Right ventricle myocardium superior (tissue), 1 donor: ENCODE measurements around the gene SUMF1. TPM values are rescaled to one million over a fixed set of nuclear protein-coding genes. Genes with fewer than 3 reads are reported as not detected.

ENCODE experiments used
- ATAC-seq: fragments of 200-7000 bp; cut with Tn5 transposase; one replicate; pipeline ENCODE4 v1.9.1; 2020; ENCODE audit warnings: mild to moderate bottlenecking; ENCODE audit not compliant: poor library complexity
- DNase-seq: peaks from one replicate; pipeline ENCODE4 v3.0.0-alpha.2; 2020
- intact Hi-C: fragments of 100-400 bp; cut with DNase I; formaldehyde crosslinking; loops from one replicate; pipeline ENCODE4 v1.11.2; 2022
- total RNA-seq: library from RNA; stranded (reverse); fragmentation: NEBNext Ultra II Directional; extraction: Animal tissue kit (Norgen Biotek cat#: 25700); gene quantifications from one replicate; pipeline ENCODE4 v1.2.1, GENCODE V29; 2021
- donor health status: DM: no; HTN: yes; CAD: no; lungs with severe emphysema.

Gene SUMF1
- total RNA-seq, 1 donor from 2014 or later: 7.6 TPM

DNA sequence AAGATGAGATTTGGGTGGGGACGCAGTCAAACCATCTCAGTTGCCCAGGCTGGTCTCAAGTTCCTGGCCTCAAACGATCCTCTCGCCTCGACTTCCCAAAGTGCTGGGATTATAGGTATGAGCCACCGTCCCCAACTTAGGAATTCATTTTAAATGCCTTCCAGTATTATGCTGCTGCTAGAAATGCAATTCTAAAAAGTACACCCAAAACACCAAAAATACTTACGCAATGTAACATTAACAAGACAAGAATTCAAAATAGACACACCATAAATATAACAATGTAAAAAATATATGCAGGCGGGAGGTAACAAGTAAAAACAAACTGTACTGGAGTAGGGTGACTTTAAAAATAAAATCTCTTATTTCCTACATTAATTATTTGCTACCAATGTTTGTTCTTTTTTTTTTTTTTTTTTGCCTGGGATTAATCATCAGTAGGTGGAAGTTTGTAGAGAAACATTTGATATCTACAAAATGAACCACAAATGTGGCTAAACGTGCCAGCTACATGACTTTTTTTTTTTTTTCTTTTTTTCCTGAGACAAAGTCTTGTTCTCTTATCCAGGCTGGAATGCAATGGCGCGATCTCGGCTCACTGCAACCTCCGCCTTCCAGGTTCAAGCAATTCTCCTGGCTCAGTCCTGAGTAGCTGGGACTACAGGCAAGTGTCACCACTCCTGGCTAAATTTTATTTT lies 107.1 kb downstream of the SUMF1 start:
- ATAC-seq (no peak), DNase-seq (no peak)
- intact Hi-C loops: no loop called here

DNA sequence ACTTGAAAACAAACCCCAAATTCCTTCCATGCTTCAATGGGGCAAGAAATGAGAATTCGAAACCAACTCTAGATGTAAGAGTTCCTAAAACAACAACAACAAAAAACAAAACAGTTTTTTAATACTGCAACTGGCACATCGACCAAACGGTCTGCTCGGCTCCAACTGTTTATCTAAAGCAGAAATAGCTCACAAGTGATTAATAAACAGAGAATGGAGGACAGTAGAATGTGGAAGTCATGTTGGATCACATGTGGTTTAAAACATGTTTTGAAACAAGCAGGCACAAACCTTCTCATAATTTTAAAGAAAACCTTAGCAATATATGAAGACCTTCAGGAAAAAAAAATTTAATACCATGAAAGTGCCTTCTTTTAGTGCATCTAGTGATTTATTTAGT lies 108.8 kb downstream of the SUMF1 start:
- DNase-seq: no peak
- intact Hi-C loops: no loop called here
- no peak for ATAC-seq

DNA sequence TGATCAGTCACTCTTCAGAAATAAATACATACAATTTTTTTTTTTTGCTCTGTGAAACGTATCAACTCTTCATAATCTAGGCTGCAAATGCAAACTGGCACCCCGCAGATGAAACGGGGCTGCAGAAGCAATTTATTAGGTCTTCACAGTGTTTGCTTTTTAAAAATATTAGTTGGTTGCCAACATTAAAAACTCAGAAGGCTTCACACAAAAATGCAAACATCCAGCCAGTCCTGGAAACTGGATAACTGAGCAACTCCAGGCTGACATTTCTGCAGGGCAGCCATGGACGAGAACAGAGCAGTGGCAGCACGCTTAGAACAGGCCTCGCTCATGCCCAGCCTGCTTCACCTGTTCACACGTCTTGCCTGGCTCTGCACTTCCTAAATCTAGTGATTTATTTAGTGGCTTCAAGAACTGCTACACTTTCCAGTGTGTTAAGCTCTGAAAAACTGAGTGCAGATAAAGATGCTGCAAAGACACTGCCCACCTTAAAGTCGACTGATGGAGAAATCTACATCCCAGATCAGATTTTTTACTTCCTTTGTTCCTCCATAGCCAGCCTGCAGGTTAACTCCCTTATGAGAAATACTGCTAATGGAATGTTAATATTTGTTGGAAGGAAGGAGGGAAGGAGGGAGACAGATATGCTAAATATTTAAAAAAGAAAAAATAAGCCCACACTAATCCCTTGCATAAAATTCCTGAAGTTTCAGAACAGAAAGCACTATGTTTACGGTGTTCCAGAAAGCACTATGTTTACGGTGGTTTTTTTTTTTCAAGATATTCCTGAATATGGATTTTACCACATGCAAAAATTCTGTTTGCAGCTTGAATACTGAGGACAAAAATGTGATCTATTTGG lies 110.3 kb downstream of the SUMF1 start:
- no peak for DNase-seq
- intact Hi-C loops: no loop called here
- no peak for ATAC-seq

- intact Hi-C loops: no loop called here
- DNase-seq (no peak), ATAC-seq (no peak)
These were observed 110.9 kb downstream of the SUMF1 start for GRCh38 chr3:4356220-4356540.

- intact Hi-C loops: no loop called here
- no peak for ATAC-seq
- peak; percentile 64 for DNase-seq
These were observed 111.5 kb downstream of the SUMF1 start for GRCh38 chr3:4355401-4356219.

GRCh38 chr3:4351872-4352271 lies 115.2 kb downstream of the SUMF1 start:
- no peak for DNase-seq
- intact Hi-C loops: loop anchor here (2.0 kb wide), 1 partner anchor 281 kb away; no protein-coding TSS in a partner anchor
- no peak for ATAC-seq

DNA sequence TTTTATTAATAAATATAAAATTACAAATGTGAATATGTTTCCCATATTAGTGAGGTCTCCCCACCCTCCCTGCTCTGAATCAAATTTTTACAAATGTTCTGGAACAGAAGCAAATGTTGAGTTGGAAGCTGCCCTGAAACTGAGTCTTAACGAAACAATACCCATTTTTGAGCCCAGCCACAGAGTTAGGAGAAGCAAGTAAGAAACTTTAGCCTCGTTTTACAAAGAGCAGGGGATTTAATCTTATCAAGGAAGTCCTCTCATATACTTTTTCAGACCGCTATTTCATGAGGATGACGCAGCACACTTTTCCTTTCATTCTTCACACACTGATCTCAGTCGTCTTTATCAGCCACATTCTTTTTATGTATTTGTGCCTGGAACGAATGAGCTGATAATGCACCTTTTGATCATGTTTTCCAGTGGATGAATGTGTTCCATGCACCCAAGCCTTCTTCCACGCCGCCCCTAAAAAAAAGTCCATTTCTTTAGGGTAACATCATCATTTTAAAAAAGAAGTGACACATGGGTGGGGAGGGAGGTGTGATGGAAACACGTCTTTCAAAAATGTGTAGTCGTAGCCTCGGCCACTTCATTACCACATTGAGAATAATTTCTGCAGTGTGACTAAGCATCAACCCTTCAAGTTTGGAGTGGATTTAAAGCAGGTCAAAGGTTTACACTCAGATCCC lies 115.8 kb downstream of the SUMF1 start:
- peak; percentile 57 for ATAC-seq
- no peak for DNase-seq
- intact Hi-C loops: loop anchor here (2.0 kb wide), 1 partner anchor 281 kb away; no protein-coding TSS in a partner anchor

GRCh38 chr3:4350789-4351163 lies 116.3 kb downstream of the SUMF1 start:
- DNase-seq (no peak), ATAC-seq (peak; percentile 94)

DNA sequence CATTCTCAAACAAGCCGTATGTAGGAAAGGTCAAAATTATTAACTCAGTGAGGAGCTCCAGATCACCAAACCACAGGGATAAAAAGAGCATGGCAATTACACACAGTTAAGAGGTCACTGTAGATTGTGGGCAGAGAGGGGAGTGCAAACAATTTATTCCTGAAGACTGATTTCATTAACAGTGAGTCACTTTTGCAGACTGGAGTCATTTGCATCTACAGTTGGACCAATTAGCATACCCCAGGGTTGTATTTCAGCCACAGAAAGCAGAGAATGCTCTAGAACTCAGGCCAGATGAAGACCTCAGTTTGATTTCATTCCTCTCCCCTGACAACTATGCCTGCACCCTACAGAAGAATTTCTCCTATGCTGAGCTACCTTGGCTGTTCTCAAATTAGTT lies 123.8 kb downstream of the SUMF1 start:
- intact Hi-C loops: no loop called here
- ATAC-seq: no peak
- DNase-seq: no peak

More at GRCh38 chr3:4350789-4351163, 116.3 kb downstream of the SUMF1 start:
- intact Hi-C loops: loop anchor here (2.0 kb wide), 1 partner anchor 282 kb away; no protein-coding TSS in a partner anchor

DNA sequence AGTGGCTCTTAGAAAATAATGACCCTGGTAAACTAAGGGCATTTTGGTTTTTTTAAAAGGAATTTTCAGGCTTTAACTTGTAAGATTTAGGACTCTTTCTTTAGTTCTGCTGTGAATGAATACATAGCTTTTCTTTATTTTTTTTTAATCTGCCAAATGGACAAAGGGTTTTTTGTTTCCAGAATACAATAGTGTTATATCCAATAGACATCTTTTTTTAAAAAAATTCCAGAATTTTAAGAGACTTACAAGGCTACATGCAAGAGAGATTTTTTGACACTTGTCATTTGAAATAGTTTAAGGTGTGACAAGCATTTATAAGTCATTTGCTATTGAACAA lies 125.8 kb downstream of the SUMF1 start:
- DNase-seq (no peak), ATAC-seq (no peak)
- intact Hi-C loops: no loop called here

DNA sequence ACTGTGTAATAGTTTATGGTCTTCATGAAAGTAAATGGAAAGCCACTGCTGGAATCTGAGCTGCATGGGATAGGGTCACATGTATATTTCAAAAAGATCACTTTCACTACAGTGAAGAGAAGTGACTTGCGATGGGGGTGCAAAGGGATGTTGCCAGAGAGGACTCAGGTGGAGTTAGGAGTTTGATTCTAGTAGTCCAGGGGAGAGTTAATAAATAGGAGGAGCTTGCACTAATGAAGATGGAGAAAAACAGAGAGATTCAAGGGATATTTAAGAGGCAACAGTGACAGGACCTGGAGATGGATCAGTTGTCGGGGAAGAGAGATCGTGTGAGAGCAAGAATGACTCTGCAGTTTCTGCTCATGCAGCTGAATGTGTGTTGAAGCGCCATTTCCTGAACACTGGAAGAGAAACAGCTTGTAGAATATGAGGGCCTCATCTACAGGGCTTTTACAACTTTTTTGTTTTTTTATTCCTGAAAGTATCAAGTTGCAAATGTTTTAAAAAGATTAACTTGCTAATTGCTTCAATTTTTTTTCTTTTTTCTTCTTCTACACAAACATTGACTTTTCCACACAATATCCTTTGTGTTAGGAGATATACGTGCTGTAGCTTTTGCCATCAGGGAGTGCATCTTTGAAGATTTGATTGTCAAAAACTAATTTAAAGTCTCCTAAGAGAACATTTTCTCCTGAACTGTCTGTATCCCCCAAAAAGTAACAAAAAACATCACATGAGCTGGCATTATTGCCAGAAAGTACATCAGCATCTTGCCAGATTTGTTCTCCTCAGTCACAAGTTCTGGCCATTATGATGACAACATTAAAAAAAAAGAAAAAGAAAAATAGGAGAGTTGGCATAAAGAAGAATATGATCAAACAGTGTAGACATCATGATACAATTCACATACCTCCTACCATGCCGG lies 126.4 kb downstream of the SUMF1 start:
- peak; percentile 69 for ATAC-seq
- no peak for DNase-seq
- intact Hi-C loops: no loop called here

- intact Hi-C loops: no loop called here
- no peak for DNase-seq
- no peak for ATAC-seq
These were observed 127.0 kb downstream of the SUMF1 start for GRCh38 chr3:4340077-4340410.

DNA sequence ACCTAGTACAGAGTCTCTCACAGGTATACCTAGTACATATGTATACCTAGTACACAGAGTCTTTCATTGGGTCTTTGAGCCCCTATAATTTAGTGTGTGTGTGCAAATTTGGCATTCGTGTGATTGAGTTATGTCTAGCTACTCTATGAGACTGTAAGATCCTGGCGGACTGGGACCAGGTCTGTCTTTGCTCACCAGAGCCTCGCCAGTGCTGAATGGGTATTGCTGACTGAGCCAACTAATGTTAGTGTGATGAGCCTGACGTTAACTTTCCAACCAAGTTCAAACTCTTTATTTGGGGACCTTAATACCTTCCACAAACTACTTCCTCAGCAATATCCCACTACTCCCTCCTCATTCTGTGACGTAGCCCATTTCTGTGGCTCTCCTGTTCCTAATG lies 128.3 kb downstream of the SUMF1 start:
- DNase-seq (no peak), ATAC-seq (no peak)
- intact Hi-C loops: no loop called here

DNA sequence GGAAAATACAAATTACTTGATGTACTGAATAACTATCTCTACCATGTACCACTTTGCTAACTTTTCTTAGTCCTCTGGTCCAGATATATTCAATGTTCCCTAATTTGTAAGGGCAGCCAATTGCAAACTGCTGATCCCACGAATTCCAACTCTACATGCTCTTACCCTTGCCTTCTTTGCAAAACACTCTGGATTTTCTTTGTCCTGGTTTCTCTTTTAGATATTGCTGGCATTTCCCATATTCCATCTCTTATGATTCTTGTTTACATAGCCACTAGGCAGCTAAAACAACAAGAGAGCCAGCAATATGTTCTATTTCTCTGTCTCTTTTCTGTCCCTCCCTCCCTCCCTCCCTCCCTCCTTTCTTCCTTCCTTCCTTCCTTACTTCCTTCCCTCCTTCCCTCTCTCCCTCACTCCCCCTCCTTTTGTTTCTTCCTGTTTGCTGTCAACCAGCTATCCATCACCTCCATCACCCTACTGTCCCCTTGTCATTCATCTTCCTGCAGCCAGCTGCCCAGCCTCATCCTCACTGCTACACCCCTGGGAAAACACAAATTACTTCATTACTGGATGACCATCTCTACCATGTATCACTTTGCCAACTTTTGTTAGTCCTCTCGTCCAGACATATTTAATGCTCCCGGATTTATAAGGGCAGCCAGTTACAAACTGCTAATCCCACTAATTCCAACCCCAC lies 130.1 kb downstream of the SUMF1 start:
- intact Hi-C loops: no loop called here
- no peak for DNase-seq
- ATAC-seq: no peak

DNA sequence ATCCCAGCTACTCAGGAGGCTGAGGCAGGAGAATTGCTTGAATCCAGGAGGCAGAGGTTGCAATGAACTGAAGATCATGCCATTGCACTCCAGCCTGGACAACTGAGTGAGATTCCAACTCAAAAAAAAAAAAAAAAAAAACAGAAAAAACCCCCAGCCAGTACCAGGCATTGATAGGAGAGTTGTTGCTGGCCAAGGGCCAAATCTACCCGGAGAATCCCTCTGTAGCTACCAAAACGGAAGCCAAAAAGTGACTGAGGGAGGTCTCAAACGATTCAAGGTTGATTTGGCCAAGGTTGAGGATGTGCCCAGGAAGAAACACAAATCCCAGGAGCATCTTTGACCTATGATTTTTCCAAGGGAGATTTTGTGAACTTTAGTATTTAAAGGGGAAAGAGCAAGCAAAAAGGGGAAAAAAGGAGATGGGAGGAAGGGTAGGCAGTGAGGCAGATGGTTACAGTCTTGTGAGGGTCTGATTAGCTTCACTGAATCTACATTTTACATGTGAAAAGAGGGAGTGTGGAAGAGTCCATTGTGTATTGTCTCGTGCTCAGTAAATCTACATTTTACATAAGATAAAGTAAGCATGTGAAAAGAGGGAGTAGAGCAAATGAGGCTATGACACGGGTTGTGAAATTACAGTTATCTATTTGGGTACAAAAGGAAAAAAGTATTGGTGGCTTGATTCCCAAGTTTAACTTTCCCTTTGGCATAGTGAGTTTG lies 131.1 kb downstream of the SUMF1 start:
- DNase-seq (no peak), ATAC-seq (no peak)
- intact Hi-C loops: no loop called here

GRCh38 chr3:4334548-4334947 lies 132.5 kb downstream of the SUMF1 start:
- intact Hi-C loops: no loop called here
- no peak for ATAC-seq
- DNase-seq: no peak

DNA sequence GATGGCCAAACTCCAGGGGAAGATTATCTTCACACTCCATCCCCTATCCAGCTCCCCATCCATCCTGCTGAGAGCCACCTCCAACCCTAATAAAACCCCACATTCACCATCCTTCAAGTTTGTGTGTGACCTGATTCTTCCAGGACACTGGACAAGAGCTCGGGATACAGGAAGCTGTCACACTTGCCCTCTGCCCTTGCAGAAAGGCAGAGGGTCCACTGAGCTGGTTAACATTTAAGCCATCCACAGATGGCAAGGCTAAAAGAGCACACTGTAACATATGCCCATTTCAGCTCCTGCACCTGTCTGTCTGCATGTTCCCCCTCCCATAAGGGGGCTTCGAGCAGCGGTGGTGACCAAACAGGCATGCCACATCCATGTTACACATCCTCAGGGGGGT lies 134.1 kb downstream of the SUMF1 start:
- ATAC-seq (no peak), DNase-seq (no peak)
- intact Hi-C loops: no loop called here
